A172 (cell line): ENCODE data around the gene TCHHL1. TPM values are rescaled to one million over a fixed set of nuclear protein-coding genes. Genes with fewer than 3 reads are reported as not detected.
"Not testable (repeated sequence)": the region's sequence is repeated elsewhere in the genome, so short reads cannot be mapped to it uniquely, and the experiment has no call there.

ENCODE experiments used
- DNase-seq: peaks from one replicate; pipeline ENCODE4 v3.0.0-alpha.2; 2015; ENCODE audit warnings: low spot score
- total RNA-seq: library from RNA; depleted of rRNA; stranded (reverse); fragments of >200 nt; shearing (Covaris generic); gene quantifications from 2 replicates; pipeline ENCODE4 v1.2.3, GENCODE V29; 2014

TCHHL1 gene
- total RNA-seq, 1 experiment from 2014 or later, result not detected

- no peak for DNase-seq
Measured at GRCh38 chr1:152086760-152087159, 2.1 kb downstream of the TCHHL1 start.

- no peak for DNase-seq
Measured at GRCh38 chr1:152084853-152085252, 4.0 kb downstream of the TCHHL1 start.

GRCh38 chr1:152081026-152081425, 7.8 kb downstream of the TCHHL1 start:
- not testable (repeated sequence) for DNase-seq

GRCh38 chr1:152080494-152080893, 8.4 kb downstream of the TCHHL1 start:
- not testable (repeated sequence) for DNase-seq

GRCh38 chr1:152078831-152079441, 9.9 kb downstream of the TCHHL1 start:
- no peak for DNase-seq

GRCh38 chr1:152072311-152072710, 16.6 kb downstream of the TCHHL1 start:
- DNase-seq, result no peak

GRCh38 chr1:152071123-152071522, 17.7 kb downstream of the TCHHL1 start:
- no peak for DNase-seq

GRCh38 chr1:152067929-152068328, 20.9 kb downstream of the TCHHL1 start:
- no peak for DNase-seq

- DNase-seq, result no peak
Measured at GRCh38 chr1:152067150-152067549, 21.7 kb downstream of the TCHHL1 start.

- no peak for DNase-seq
Measured at GRCh38 chr1:152061952-152062351, 26.9 kb downstream of the TCHHL1 start.

GRCh38 chr1:152053375-152053774, 35.5 kb downstream of the TCHHL1 start:
- no peak for DNase-seq

GRCh38 chr1:152052606-152053005, 36.3 kb downstream of the TCHHL1 start:
- DNase-seq, result peak; percentile 77

- no peak for DNase-seq
Measured at GRCh38 chr1:152050886-152051675, 37.8 kb downstream of the TCHHL1 start.

- no peak for DNase-seq
Measured at GRCh38 chr1:152049291-152050083, 39.4 kb downstream of the TCHHL1 start.

- DNase-seq, result peak; percentile 97
Measured at GRCh38 chr1:152048416-152049009, 40.4 kb downstream of the TCHHL1 start.

GRCh38 chr1:152047730-152048415, 41.0 kb downstream of the TCHHL1 start:
- peak; percentile 100 for DNase-seq

- DNase-seq, result no peak
Measured at GRCh38 chr1:152047413-152047729, 41.5 kb downstream of the TCHHL1 start.

GRCh38 chr1:152044386-152044785, 44.5 kb downstream of the TCHHL1 start:
- no peak for DNase-seq

- no peak for DNase-seq
Measured at GRCh38 chr1:152043870-152044269, 45.0 kb downstream of the TCHHL1 start.

GRCh38 chr1:152042030-152042429, 46.8 kb downstream of the TCHHL1 start:
- no peak for DNase-seq

GRCh38 chr1:152039886-152040285, 49.0 kb downstream of the TCHHL1 start:
- no peak for DNase-seq

GRCh38 chr1:152039461-152039860, 49.4 kb downstream of the TCHHL1 start:
- no peak for DNase-seq
